SK-N-MC (cell line): Measurements from ENCODE around the gene SH3RF3.

Experiments
- EZH2 ChIP-seq: fragments of 200-600 bp; sonication (generic); IDR thresholded peaks from one replicate; pipeline ENCODE4 v1.6.1; 2017; ENCODE audit warnings: antibody characterized with exemption
- FOXP2 ChIP-seq: optimal IDR thresholded peaks from 2 replicates; pipeline ENCODE3; 2011; ENCODE audit warnings: mild to moderate bottlenecking, moderate library complexity; ENCODE audit not compliant: insufficient read depth; ENCODE audit errors: extremely low read length, control extremely low read depth

DNA sequence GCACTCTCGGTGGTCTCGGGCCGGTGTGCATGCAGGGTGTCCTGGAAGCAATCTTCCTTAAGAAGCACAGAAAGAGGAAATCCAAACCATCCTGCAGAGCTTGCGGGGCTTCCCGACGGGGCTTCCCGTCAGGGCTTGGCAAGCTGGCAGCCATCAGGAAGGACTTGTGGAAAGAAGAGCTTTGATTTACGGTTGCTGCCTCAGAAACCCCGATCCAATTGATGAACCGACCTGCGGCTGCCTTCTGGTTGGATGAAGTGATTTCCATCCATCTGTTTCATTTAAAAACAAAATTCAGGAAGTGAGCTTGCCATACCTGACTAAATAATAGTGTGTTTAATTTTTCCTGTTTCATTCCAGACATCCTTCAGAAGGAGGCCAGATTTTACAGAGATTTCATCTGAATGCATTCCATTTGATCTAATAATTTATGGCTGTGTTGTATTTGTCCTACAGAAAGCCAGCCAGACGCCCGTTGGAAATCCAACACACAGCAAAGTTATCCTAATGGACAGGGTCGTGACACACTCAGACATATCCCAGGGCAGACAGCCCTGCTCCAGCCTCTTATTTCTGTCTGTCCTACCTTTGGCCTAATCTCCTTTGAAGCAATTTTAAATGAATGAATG is 343.4 kb downstream of the SH3RF3 start:
- TF ChIP-seq EZH2 (no peak), FOXP2 (no peak)
